NCI-H2196 (cell line): ENCODE measurements around the gene ATF2.
A peak's percentile ranks its signal among the peaks of the same experiment; 100 is the strongest.

ENCODE experiments used
- DNase-seq: peaks from one replicate; lab custom pipeline; 2025; ENCODE audit not compliant: unreplicated experiment; lab: John Stamatoyannopoulos, UW

ATF2 gene, protein sequence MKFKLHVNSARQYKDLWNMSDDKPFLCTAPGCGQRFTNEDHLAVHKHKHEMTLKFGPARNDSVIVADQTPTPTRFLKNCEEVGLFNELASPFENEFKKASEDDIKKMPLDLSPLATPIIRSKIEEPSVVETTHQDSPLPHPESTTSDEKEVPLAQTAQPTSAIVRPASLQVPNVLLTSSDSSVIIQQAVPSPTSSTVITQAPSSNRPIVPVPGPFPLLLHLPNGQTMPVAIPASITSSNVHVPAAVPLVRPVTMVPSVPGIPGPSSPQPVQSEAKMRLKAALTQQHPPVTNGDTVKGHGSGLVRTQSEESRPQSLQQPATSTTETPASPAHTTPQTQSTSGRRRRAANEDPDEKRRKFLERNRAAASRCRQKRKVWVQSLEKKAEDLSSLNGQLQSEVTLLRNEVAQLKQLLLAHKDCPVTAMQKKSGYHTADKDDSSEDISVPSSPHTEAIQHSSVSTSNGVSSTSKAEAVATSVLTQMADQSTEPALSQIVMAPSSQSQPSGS

GRCh38 chr2:175167792-175168563 lies at the start of gene ATF2:
TSS of gene ATF2 (minus strand) at chr2:175168203. CDS start at chr2:175136443, 31,760 bp downstream.
- peak; percentile 99 for DNase-seq

GRCh38 chr2:175207741-175208438 lies 39.9 kb upstream of the ATF2 start:
- DNase-seq: peak; percentile 57

- DNase-seq: no peak
These were observed 38.9 kb upstream of the ATF2 start for GRCh38 chr2:175206866-175207265.

GRCh38 chr2:175205523-175205922 lies 37.5 kb upstream of the ATF2 start:
- DNase-seq: no peak

DNA sequence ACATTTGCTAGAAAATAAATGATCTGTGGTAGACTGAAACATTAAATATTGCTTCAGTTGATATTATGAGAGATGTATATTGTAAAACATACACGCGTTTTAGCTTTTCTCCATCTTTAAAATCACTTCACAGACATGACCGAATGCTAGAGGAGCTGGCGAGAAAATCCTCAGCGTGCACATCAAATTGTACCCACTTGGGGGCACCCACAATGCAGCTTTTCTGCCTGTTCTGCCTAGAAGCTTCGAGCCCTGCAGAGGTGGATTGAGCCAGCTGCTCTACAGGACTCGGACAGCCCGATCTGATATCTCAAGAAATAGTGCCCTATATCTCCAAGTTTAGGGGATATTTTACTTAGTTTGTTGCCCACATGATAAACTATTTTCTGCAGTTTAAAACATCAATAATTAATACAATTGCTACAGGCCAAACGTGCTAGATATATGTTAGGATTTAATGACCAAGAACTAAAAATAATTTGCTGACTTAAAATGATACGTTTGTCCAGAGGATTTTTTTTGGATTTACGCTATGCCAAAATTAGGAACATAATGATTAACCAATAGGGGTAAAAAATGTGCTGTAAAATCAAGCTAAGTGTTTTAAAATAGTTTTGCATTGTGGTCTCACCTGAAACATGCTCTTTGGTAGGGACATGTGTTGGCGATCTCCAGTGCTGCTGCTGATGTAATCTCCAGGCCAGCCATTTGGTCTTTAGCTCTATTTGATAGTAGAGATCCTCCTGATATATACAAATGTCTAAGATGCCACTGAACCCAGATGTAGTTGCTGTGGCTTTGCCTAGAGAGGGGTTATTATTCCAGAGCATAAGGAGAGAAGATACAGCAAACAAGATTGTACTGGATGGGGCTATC lies 35.9 kb upstream of the ATF2 start:
- peak; percentile 57 for DNase-seq

DNA sequence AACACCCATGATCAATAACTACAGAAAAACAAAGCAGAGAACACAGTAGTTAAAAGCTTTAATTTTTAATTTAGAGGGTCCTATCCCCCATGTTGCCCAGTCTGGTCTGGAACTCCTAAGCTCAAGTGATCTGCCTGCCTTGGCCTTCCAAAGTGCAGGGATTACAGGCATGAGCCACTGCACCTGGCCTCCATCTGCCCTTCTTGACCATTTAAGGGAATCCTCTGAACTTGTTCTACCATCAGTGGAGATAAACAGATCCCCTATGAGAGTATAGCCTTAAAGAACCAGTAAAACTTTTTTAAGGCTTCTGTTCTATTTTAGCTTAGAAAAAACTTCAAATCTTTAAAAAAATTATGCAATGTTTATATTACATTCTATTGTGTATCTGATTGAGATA lies 27.0 kb upstream of the ATF2 start:
- DNase-seq: no peak

DNA sequence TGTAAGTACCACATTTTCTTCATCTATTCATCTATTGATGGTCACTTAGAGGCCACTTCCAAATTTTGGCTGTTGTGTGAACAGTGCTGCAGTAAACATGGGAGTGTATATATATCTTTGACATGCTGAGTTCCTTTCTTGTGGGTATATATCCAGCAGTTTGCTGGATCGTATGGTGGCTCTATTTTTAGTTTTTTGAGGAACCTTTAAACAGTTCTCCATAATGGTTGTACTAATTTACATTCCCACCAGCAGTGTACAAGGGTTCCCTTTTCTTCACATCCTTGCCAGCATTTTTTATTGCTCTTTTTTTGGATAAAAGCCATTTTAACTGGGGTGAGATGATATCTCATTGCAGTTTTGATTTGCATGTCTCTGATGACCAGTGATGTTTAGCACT lies 20.8 kb upstream of the ATF2 start:
- no peak for DNase-seq

- no peak for DNase-seq
These were observed 19.4 kb upstream of the ATF2 start for GRCh38 chr2:175187378-175187777.

- DNase-seq: no peak
These were observed 15.7 kb upstream of the ATF2 start for GRCh38 chr2:175183674-175184073.

DNA sequence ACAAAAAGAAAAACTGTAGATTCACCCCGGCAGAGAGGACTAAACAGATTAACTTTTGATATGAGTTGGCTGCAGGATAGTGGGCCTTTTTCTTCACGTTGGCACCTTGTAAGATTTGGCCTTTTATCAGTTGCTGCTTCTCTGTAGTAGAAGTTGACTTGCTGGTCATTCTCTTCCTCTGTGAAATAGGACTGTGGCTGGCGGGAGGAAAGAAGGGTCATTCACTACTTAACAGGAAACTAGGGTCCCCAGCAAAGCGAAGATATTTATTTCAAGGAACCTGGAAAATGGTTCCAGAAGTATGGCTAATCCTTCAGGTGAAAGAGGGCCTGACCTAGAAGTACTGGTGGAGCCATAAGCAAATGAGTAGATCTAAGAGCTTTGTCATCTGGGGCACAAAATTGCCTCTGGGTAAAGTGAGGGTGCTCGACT lies 13.9 kb upstream of the ATF2 start:
- DNase-seq: no peak

- peak; percentile 95 for DNase-seq
These were observed 13.3 kb upstream of the ATF2 start, which contains the start of gene ATP5MC3 for GRCh38 chr2:175181104-175181876. TSS of gene ATP5MC3 (minus strand) at chr2:175181710. CDS start at chr2:175181393, 317 bp downstream.

DNA sequence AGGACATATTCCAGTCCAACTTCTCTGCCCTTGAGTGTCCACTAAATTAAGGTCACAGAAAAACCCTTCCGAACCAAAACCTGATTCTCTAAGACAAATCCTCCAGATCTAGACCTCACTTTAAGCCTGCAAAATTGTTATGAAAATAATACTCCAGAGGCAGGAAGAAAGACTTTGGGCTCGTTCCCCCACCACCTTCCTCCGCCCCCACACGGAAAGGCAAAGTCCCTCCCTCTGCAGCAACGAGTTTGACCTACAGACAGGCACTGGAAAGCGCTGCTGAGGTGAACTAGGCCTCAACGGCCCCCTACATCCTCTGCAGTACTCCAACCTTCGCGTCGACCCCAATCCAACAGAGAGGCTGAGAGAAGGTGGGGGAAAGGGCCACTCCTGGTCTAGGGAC lies 12.7 kb upstream of the ATF2 start:
- DNase-seq: peak; percentile 19

- DNase-seq: no peak
These were observed 8.6 kb upstream of the ATF2 start for GRCh38 chr2:175176624-175177023.

- DNase-seq: no peak
These were observed 7.9 kb upstream of the ATF2 start for GRCh38 chr2:175175896-175176295.

- DNase-seq: no peak
These were observed 7.3 kb upstream of the ATF2 start for GRCh38 chr2:175175320-175175719.

DNA sequence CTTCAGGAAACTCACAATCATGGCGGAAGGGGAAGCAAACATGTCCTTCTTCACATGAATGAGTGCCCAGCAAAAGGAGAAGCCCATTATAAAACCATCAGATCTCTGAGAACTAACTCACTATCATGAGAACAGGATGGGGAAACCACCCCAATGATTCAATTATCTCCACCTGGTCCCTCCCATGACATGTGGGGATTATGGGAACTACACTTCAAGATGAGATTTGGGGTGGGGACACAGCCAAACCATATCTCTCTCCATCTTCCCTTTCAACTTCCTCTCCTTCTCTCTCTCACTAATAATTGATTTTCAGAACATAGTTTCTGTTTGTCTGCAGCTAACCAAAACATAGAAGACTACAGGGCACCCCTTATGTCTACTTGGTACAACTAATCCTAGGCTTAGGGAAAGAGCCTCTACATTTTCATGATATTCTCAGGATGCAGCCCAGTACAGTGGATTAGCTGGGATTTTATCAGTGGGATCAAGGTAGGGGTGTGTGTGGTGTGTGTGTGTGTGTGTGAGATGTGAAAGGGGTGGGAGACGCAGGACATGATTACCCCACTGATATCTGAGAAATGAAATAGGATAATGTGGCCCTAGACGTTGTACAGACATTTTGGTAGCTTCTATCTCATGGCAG lies 2.8 kb upstream of the ATF2 start:
- no peak for DNase-seq

DNA sequence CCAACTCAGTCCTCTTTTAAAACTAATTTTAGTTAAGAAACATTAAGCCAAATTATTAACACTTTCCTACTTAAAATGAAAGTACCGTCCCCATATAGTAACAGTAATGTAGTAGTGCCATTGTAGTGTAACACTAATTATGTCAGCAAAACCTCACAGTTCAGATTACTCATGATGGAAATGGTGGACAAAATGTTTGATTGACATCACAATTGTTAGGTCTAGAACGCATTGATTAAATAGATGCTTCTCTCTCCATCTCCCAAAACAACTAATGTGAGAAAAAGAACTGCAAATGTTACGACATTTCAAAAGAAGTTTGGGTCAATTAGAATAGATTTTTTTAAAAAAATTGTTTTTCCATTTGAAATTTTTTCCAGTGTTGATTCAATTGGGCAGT lies 1.2 kb upstream of the ATF2 start:
- no peak for DNase-seq

- DNase-seq: no peak
These were observed 552 bp upstream of the ATF2 start for GRCh38 chr2:175168564-175168945.
